HG02840 (cell line): ENCODE measurements around the gene SLC22A23.

Experiments used
- ATAC-seq: cut with Tn5 transposase; IDR thresholded peaks from one replicate; pipeline ENCODE4 v1.9.1; 2021; ENCODE audit warnings: mild to moderate bottlenecking, moderate library complexity, moderate number of reproducible peaks; ENCODE audit not compliant: unreplicated experiment, low FRiP score

The SLC22A23 gene

DNA sequence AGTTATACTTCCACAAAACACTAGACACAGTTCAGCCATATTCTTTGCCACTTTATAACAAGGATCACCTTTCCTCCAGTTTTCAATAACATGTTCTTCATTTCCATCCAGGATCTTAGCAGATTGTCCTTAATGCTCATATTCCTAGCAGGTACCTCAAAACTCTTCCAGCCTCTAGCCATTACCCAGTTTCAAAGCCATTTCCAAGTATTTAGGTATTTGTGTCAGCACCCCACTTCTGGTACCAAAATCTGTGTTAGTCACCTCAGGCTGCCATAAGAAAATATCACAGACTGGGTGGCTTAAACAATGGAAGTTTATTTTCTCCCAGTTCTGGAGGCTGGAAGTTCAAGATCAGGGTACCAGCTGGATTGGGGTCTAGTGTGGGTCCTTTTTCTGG is 23.2 kb upstream of the SLC22A23 start:
- no peak for ATAC-seq

DNA sequence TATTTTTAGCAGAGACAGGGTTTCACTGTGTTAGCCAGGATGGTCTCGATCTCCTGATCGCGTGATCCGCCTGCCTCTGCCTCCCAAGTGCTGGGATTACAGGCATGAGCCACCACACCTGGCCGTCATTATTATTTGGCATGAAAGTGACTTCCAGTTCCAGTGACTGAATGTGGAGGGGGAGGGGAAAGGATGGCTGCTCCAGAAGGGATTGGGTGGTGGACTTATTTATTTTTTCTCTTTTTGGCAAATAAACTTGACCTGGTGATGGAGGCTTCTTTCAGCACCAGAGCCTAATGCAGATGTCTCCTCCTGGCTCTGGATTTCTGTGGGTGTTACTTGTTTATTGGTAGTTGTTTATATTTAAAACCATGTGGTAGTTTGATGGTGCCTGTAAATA is 16.9 kb upstream of the SLC22A23 start:
- no peak for ATAC-seq

DNA sequence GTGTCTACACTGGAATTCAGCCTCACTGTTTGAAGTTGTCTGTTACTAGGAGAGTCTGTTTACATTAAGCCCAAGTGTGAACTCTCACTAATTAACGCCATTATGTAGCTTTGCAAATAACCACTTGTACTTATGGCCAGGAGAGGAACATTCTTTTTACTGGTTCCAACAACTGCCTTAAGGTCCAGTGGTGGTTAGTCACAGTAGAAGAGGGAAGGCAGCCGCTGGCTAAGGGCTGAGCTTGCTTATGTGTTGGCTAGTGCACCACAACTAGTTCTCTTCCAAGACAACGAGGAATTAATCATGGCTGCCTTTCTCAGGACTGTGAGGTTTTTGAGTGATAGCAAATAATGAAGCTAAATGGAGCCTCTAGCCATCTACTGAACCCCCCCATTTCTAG is 14.9 kb upstream of the SLC22A23 start:
- no peak for ATAC-seq

DNA sequence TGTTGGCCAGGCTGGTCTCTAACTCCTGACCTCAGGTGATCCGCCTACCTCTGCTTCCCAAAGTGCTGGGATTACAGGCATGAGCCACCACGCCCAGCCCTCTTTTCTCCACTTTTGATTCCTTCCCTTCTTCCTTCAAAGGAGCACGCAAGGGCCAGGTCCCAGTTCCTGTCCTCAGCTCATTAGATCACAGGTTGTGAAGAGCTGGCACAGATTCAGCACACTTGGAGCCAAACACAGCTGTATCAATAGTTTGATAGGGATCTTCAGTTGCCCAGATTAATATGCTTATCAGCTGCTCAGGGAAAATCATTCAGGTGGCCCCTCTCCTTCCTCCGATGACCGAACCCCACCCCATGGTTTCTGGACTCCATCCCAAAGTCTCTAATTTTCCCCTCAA is 14.4 kb upstream of the SLC22A23 start:
- ATAC-seq, result no peak

DNA sequence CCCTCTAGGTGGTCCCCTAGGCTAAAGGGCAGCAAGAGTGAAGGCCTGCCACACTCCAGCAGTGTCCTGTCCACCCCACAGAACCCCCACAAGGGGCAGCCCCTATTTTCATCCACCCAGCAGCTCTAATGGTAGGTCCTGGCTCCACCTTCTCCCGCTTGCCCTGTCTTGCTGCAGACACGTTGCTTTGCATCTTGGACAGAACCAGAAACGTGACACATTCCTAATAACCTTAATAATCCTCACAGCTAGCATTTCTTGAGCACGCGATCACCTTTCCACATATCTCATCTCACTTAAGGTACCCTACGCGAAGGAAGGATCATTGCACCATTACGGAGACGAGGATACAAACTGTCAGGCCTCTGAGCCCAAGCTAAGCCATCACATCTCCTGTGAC is 11.7 kb upstream of the SLC22A23 start:
- no peak for ATAC-seq

DNA sequence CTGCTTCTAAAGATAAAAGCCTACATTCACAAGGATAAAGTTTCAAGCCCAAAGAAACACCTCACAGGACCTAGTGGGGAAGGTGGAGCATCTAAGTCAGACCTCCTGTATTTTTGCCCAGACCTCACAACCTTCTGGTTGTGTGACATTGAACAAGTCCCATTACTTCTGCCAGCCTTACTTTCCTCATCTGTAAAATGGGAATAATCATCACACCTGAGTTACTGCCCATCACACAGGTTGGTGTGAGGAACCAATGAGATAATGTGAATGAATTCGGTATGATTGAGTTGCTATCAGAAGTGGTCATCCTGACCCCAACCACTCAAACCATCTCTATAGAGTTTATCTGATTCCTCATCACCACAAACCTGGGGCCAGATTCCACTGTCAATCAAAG is 11.1 kb upstream of the SLC22A23 start:
- ATAC-seq, result no peak

DNA sequence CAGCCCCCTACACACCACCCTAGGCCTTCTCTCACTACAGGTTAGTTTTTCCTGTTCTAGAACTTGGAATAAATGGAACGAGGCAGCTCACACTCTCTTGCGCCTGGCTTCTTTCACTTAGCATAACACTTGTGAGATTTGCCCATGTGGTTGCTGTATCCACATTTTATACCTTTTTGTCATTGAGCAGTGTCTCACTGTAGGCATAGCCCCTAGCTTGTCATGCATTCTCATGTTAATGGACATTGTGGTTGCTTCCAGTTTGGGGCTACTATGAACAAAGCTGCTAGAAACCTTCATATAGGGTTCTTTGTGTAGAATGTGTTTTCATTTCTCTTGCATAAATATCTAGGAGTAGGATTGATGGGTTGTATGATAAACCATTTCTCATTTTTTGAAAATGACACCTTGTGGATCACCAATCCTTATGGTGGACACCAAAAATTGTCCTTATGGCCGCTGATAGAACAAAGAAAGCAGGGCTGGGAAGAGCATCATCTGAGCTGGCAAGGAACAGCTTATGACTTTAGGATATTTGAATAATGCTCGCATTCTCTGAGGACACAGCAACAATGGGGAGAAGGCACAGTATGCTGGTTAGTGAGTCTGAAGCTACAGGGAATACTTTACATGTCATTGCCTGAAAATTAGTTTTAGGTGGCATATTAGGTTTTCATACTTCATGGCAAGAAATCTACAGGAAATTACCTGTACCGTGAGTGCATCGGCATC is 9.8 kb upstream of the SLC22A23 start:
- ATAC-seq, result no peak

DNA sequence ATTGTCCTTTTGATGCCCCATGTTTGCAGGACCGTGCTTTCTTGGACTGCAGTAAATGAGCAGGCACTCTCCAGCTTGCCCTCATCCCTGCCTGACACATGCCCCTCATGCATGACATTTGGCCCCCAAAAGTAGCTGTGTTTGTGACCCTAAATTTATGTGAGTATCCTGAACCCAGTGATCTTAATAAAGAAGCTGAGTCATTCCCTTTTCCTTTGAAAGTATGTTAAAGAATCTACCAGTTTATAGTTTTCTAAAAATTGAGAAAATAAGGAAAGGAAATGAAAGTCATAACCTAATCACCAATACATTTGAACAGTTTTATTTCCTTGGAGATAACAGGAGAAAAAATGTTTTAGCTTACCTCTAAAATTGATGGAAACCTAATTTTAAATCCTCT is 3.4 kb upstream of the SLC22A23 start:
- ATAC-seq, result no peak

DNA sequence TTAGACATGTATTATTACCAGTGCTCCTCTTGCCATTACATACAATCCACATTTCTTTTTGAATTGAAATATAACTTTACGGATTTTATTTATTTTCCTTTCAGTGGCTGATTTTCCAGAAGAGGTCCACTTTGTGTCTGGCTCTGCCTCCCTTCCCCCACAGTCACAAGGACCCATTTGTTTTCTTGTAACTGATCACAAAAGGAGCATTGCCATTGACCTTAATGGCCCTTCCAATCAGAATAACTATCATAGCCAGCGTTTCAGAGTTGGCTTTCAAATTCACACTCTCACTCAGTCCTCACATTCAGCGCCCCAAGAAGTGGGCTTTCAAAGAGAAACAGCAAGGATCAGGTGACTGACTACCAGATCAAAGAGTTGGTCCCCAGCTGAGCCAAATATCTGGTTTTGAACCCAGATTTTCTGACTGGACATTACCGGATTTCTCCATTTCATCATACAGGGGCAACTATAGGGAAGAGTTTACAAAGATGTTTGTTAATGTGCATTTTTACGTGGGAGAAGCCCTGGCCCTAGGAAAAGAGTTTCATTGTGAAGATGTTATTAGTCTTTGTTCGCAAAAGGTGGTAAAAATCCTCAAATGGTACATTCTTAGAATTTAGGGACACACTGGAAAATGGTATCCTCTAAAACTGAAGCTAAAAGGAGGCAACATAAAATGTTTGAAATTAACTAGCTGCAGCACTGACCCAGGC is 2.0 kb upstream of the SLC22A23 start:
- no peak for ATAC-seq

DNA sequence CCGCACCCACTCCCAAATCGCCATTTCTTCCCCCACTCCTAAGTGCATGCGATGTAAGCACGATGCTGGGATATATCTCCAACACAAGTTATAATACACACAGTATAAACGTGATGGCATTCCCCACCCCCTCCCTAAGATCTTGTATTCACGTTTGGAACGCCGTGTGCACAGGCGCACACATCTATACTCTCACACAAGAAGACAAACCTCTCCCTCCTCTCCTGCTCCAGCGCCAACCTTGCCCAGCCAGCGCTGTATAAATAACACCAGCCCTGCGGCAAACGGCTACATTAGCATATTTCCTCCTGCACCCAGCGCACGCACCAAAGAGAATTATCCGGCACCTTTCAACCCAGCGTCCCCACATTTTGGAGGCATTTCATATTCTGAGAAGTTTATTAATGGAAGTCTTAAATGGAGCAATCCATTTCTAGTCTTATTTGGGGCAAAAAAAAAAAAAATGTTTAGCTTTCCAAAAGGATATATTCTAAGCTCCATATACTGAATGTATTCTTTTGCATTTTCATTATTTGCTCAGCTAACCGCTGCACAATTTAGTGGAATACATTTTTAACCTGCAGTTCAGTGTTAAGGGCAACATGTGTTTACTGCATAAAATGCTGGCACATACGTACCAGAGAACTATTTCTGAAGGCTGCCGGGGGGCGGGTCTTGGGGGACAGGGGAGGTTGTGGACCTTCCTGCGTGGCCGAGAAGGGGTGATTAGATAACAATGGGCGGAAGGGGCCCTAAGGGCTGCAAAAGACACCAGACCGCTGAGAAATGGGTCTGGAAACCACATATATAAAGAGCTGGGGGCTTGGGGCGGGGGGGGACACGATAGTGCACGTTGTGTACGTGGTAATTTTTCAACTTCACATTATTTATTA is 1.1 kb upstream of the SLC22A23 start:
- no peak for ATAC-seq

DNA sequence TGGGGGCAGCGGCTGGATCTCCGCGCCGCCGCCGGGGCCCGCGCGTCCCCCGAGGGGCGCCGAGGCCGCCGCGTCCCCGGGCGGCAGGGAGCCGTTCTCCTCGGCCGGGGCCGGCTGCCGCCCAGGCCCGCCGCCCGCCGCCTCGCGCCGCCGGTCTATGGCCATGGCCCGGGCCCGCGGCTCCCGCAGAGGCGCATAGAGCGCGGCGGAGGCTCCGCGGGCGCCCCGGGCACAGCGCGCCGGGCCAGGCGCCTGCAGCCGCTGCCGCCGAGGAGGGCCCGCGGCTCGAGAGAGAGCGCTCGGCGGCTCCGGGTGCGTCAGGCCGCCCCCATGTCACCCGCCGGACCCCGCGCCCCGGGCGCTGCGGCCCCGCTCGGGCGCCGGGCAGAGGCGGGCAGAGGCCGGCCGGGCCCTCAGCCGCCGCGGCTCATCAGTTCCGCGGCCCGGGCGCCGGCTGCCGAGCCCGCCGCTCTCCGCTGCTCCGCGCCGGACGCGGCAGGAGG is 404 bp downstream of the SLC22A23 start:
- ATAC-seq, result no peak

DNA sequence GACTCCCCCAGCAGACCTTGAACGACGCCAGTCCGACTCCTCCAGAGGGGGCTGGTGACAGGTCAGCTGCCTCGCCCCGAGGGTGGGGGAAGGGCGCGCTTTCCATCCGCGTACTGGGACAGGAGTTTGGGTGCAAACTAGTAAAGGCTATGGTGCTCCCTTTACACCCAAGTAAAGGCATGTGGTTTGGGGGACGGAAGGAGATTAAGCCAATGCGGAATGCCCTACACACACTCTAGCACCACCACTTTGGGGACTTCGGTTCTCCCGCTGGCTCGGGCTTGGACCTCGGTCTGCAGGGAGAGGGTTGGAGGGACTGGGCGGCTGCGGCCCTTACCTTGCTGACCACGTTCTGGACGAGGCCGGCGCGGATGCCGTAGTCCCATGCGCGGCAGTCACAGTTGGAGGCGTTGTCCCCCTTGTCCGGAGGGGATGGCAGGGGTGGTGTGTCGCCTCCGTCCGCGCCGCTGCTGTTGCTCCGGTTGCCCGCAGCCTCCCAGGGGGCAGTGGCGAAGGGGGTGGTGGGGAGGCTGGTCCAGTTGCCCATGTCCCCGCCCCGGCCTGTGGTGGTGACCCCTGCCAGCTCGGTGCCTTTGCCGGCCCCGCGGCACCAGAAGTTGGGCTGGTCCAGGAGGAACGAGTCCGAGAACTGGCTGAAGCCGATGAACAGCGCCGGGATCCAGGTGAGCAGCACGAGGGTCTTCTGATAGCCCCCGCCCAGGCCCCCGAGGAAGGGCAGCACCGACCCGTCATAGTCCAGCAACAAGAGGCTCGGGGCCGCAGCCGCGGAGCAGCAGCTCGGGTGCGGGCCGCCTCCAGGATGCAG is 1.1 kb downstream of the SLC22A23 start:
- no peak for ATAC-seq

DNA sequence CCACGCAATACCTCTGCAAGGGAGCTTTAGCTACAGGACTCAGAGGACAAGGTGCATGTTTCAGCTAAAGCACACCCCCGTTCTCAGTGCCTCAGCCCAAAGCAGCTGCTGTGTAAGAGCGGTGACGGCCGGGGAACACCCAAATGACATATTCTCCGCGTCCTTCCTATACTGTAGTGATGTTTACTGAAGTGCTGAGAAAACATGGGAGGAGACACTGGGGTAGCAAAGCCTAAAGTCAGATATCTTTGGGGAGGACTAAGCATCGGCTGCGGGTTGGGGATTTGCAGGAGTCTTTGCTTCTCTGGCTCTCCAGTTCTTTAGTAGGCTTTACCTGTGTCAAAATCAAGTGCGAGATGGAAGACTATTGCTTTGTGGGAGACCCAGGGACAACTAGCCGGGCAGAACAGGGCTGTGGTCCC is 1.7 kb downstream of the SLC22A23 start:
- ATAC-seq, result no peak

DNA sequence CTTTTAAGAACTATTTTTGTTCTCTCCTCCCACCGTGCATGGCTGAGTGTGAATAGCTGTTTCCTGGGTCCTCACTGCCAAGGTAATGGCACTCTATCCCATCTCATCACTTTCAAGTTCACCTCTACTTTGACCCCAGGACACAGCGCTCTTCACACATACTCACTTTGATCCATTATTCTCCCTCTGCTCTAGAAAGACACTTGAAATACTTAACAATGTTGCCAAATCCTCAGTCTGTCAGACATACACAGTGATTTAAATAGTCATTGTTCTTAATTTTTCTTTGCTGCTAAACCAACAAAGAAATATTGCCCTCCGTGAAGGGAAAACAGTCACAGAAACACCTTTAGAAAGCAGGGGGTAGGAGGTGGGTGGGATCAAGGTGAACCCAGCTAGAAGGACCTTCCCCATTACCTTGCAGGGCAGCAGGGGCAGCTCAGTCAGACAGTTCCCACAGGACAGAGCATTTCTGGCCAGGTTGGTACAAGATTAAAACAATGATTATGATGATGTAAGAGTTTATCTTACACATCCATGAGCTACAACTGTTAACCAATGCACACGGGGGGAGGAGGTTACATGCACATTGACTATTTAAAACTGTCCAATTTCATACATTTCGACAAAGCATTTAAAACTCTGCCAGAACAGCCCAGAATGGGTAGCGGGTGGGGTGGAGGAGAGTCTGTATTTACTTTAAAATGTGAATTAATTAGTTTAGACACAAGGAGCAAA is 2.4 kb downstream of the SLC22A23 start:
- ATAC-seq, result no peak

DNA sequence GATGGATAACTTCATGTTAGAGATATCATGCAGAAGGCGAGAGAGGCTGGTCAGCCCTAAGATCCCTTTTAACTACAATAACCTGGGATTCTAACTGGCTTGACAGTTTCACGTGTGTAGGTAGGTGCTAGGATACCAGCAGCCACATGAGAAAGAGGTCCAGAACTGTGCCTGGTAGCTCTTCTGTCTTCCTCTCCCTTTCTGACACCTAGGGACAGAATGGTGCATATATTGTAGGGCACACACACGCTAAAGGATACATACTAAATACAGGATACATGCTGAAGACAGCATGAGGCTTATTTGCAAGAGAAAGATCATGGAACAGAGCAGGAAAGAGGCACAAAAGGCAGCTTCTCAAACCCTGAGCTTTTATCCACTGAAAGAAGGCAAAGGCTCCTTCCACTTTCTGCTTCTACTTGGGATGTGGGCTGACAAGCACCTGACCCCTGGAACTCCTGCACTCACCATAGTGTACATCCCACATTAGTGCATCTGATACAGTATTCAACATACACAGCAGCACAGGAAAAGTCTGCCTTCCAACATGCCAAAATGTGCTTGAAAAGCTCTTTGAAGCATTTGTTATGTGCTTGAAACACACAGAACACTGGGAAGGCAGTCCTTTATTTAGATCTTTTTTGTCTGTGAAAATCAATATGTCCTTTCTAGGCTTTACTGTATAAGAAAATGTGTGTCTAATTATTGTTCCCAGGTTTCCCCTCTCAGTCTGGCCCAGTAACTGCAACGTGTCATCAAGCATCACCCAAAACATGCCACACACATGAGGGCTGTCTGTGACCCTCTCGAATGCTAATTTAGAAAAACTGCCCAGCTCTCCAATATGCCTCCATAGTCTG is 3.2 kb downstream of the SLC22A23 start:
- no peak for ATAC-seq

DNA sequence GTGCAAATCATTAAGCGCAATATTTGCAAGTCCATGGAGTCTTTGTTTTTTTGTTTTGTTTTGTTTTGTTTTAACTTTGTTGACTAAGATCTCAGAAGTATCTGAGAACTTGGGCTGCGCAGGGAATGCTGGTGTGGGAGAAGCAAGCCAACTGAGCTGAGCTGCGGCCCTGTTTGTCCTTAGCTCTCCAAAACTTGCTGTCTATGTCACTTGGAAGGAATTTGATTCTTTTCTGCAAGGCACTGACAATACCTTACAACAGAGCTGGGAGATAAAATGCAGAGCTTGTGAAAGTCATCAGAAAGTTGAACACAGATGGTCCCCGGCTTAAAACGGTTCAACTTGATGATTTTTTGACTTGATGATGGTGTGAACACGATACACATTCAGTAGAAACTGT is 5.4 kb downstream of the SLC22A23 start:
- ATAC-seq, result no peak

DNA sequence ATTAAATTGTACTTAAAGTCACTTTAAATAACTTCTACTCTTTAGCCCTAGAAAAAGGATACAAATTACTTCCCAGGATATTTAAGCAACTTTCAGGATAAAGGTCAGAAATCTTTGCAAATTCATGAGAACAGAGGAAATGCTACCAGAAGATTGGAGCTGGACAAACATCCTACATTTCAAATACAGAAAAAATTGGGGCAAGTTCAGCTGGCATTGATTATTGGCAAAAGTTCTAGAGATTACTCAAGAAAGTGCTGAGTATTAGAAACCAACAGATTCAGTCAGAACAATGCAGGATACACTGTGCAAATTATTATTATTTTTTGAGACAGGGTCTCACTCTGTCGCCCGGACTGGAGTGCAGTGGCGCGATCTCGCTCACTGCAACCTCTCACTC is 6.0 kb downstream of the SLC22A23 start:
- ATAC-seq, result no peak

DNA sequence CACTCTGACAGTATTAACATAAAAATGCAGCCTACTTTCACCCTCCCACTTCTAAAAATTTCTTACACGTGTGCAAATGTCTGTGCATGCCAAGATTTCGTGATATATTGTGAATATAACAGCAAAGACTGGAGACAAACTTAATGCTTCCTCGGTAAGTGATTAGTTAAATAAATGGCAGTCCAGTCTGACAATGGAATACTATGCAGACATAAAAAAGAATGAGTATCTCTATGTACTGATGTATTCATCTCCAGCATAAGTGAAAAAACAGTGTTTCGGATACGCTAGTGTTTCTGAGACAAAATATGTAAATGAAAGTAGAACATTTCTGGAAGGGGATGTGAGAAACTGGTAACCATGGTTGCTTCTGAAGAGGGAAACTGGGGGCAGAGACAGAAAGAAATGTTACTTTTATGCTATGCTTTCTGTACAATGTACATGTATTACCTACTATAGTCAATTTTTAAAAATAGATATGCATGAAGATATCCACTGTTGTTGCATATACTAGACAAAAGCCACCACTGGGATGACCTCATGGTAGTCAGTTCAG is 7.0 kb downstream of the SLC22A23 start:
- no peak for ATAC-seq
